Esophagus muscularis mucosa (tissue), 4 donors: ENCODE measurements around the gene TTYH2. TPM values are rescaled to one million over a fixed set of nuclear protein-coding genes. Genes with fewer than 3 reads are reported as not detected.

Experiments used
- DNase-seq: peaks from one replicate; pipeline ENCODE4 v3.0.0-alpha.2; 2017; ENCODE audit errors: extremely low spot score
- H3K27ac ChIP-seq, 4 donors: fragments of 200-600 bp; sonication (generic); replicated peaks in 1 of 4; 1 replicate in 3 of 4; 2 replicates in 1 of 4; pipeline ENCODE4 v1.5.1; 2016 to 2019; ENCODE audit warnings: mild to moderate bottlenecking in 1 of 4
- H3K27me3 ChIP-seq, 4 donors: fragments of 200-600 bp; sonication (generic); one replicate each; pipeline versions ENCODE4 v1.5.1 to v1.6.0; 2016 to 2019
- H3K36me3 ChIP-seq, 4 donors: fragments of 200-600 bp; sonication (generic); one replicate each; pipeline ENCODE4 v1.5.1; 2016 to 2019
- H3K4me1 ChIP-seq, 4 donors: fragments of 200-600 bp; sonication (generic); one replicate each; pipeline ENCODE4 v1.5.1; 2016 to 2019
- H3K4me3 ChIP-seq, 4 donors: fragments of 200-600 bp; sonication (generic); 1 replicate in 2 of 4; 2 replicates in 2 of 4; pipeline ENCODE4 v1.5.1; 2016 to 2019; ENCODE audit warnings: mild to moderate bottlenecking in 4 of 4, moderate library complexity in 1 of 4
- H3K9me3 ChIP-seq, 4 donors: fragments of 200-600 bp; sonication (generic); 1 replicate in 3 of 4; 2 replicates in 1 of 4; pipeline ENCODE4 v1.5.1; 2016 to 2019
- EP300 ChIP-seq: sonication (generic); formaldehyde crosslinking; IDR thresholded peaks from one replicate; pipeline ENCODE4 v1.6.1; 2017; ENCODE audit warnings: antibody characterized with exemption
- POLR2A ChIP-seq: fragments of 450-650 bp; IDR thresholded peaks from one replicate; pipeline ENCODE4 v1.6.1; 2017; ENCODE audit warnings: antibody characterized with exemption, moderate library complexity, mild to moderate bottlenecking, low read depth
- POLR2AphosphoS5 ChIP-seq, 2 donors: sonication (generic); formaldehyde crosslinking; IDR thresholded peaks; one replicate each; pipeline ENCODE4 v1.6.1; 2017; ENCODE audit warnings: antibody characterized with exemption in 2 of 2
- WGBS: methylation state at CpG from one replicate; pipeline ENCODE4 v1.1.5; 2018; 5-methylcytosine and 5-hydroxymethylcytosine counted together
- intact Hi-C: fragments of 100-400 bp; cut with DNase I; formaldehyde crosslinking; loops from one replicate; pipeline ENCODE4 v1.15.1; 2023
- total RNA-seq, 4 donors: library from RNA; depleted of rRNA; stranded (reverse); fragments of >200 nt; gene quantifications; one replicate each; pipeline versions ENCODE4 v1.1.0 to v1.2.1, GENCODE V29; 2016
- TF ChIP-seq, protein P1 (sequence below), 3 experiments: fragments of 200-600 bp in 2 of 3; fragments of 450-650 bp in 1 of 3; sonication (generic) in 2 of 3; IDR thresholded peaks; one replicate each; pipeline ENCODE4 v1.5.1; 2017 to 2019; ENCODE audit warnings: antibody characterized with exemption in 3 of 3, mild to moderate bottlenecking in 2 of 3, moderate library complexity in 1 of 3

The TTYH2 gene
- total RNA-seq, 4 donors from 2014 or later: 5.8 to 11.3 (median 7.9) TPM

- H3K9me3 ChIP-seq: no peaks in the 10 kb centered on the region
- no peak for DNase-seq
- no peaks in the 10 kb centered on the region for H3K27me3 ChIP-seq
- H3K4me1 ChIP-seq: peaks cover 18 to 46% (median 28%) of the 10 kb centered on the region in 4 donors
- no peak overlapping the region for H3K27ac ChIP-seq
- intact Hi-C loops: no loop called here
- no peak overlapping the region for H3K4me3 ChIP-seq
- H3K36me3 ChIP-seq: peaks cover 0 to 5% (median under 1%) of the 10 kb centered on the region in 4 donors
- no peak for TF ChIP-seq POLR2A
- 64% methylated on average over 11 of the region's 13 CpGs for WGBS
Measured at GRCh38 chr17:74217037-74217730, 3.8 kb downstream of the TTYH2 start.

DNA sequence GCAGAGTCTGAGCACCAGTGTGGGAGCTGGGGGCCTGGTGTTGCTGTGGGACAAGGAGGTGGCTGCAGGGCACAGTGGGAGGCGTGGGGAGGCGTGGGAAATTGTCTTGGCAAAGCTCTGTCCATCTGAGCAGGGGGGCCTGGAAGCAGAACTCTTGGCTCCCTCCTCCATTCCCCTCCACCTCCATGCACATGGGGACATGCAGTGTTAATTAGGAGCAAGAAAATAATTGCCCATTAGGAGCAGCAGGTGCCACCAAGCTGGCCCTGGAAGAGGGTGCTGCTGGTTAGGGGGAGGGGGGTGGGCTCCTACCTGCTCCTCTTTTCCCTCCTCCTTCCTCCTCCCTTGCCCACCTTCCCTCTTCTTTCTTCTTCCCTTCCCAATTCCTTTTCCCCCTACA lies 4.5 kb downstream of the TTYH2 start:
- no peak overlapping the region for H3K27ac ChIP-seq
- TF ChIP-seq POLR2A (no peak), EP300 (no peak)
- H3K4me1 ChIP-seq: peaks cover 11 to 39% (median 21%) of the 10 kb centered on the region in 4 donors
- WGBS: 89% methylated on average over 2 of the region's 2 CpGs
- DNase-seq: no peak
- H3K9me3 ChIP-seq: no peaks in the 10 kb centered on the region
- H3K4me3 ChIP-seq: no peak overlapping the region
- no peaks in the 10 kb centered on the region for H3K27me3 ChIP-seq
- peaks cover 0 to 12% (median 7%) of the 10 kb centered on the region in 4 donors for H3K36me3 ChIP-seq
- intact Hi-C loops: no loop called here

DNA sequence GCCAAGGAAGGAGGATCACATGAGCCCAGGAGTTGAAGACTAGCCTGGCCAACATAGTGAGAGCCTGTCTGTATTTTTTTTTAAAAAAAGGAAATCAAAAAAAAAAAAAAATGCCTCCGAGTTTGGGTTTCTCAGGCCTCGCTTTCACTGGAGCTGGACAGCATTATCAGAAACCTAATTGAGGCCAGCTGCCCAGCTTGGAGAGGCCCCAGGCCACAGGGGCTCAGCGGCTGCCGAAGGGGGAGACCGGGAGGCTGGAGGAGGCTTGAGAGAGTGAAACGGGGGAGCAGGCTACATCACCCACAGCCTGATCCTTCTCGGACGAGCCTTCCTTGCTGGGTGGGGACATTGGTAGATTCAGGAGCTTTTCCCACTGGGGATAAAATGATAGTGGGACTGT lies 5.1 kb downstream of the TTYH2 start:
- Histone ChIP-seq H3K27me3 (no peaks in the 10 kb centered on the region), H3K9me3 (no peaks in the 10 kb centered on the region), H3K36me3 (peaks cover 0 to 18% (median 13%) of the 10 kb centered on the region in 4 donors), H3K4me3 (no peak overlapping the region), H3K27ac (no peak overlapping the region), H3K4me1 (peaks cover 11 to 36% (median 19%) of the 10 kb centered on the region in 4 donors)
- no peak for DNase-seq
- WGBS: 75% methylated on average over 8 of the region's 8 CpGs
- TF ChIP-seq, protein P1, sequence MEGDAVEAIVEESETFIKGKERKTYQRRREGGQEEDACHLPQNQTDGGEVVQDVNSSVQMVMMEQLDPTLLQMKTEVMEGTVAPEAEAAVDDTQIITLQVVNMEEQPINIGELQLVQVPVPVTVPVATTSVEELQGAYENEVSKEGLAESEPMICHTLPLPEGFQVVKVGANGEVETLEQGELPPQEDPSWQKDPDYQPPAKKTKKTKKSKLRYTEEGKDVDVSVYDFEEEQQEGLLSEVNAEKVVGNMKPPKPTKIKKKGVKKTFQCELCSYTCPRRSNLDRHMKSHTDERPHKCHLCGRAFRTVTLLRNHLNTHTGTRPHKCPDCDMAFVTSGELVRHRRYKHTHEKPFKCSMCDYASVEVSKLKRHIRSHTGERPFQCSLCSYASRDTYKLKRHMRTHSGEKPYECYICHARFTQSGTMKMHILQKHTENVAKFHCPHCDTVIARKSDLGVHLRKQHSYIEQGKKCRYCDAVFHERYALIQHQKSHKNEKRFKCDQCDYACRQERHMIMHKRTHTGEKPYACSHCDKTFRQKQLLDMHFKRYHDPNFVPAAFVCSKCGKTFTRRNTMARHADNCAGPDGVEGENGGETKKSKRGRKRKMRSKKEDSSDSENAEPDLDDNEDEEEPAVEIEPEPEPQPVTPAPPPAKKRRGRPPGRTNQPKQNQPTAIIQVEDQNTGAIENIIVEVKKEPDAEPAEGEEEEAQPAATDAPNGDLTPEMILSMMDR (IDR thresholded peaks at IDR 0.05): no peak
- TF ChIP-seq POLR2AphosphoS5 (IDR thresholded peaks at IDR 0.05) (no peak), EP300 (no peak), POLR2A (no peak)
- intact Hi-C loops: no loop called here

- H3K27ac ChIP-seq: no peak overlapping the region
- WGBS: 85% methylated on average over 3 of the region's 3 CpGs
- no peaks in the 10 kb centered on the region for H3K27me3 ChIP-seq
- no peak overlapping the region for H3K4me3 ChIP-seq
- H3K36me3 ChIP-seq: peaks cover 0 to 30% (median 24%) of the 10 kb centered on the region in 4 donors
- no peak for TF ChIP-seq EP300
- TF ChIP-seq POLR2A: no peak
- TF ChIP-seq, protein P1 (IDR thresholded peaks at IDR 0.05): no peak
- no peak for TF ChIP-seq POLR2AphosphoS5 (IDR thresholded peaks at IDR 0.05)
- no peaks in the 10 kb centered on the region for H3K9me3 ChIP-seq
- no peak for DNase-seq
- peaks cover 0 to 24% (median 7%) of the 10 kb centered on the region in 4 donors for H3K4me1 ChIP-seq
- intact Hi-C loops: no loop called here
Measured at GRCh38 chr17:74219576-74220133, 6.3 kb downstream of the TTYH2 start.

- WGBS: 88% methylated on average over 2 of the region's 2 CpGs
- intact Hi-C loops: no loop called here
- no peak for DNase-seq
- Histone ChIP-seq H3K36me3 (peaks cover 0 to 34% (median 26%) of the 10 kb centered on the region in 4 donors), H3K27me3 (no peaks in the 10 kb centered on the region), H3K27ac (no peak overlapping the region), H3K9me3 (no peaks in the 10 kb centered on the region), H3K4me3 (no peak overlapping the region), H3K4me1 (peaks cover 0 to 18% (median 3%) of the 10 kb centered on the region in 4 donors)
- TF ChIP-seq POLR2A (no peak), EP300 (no peak), POLR2AphosphoS5 (IDR thresholded peaks at IDR 0.05) (no peak)
- TF ChIP-seq, protein P1 (IDR thresholded peaks at IDR 0.05): no peak
Measured at GRCh38 chr17:74220219-74220618, 6.8 kb downstream of the TTYH2 start.
